Measurements from ENCODE around the gene MRPS27.

DNA sequence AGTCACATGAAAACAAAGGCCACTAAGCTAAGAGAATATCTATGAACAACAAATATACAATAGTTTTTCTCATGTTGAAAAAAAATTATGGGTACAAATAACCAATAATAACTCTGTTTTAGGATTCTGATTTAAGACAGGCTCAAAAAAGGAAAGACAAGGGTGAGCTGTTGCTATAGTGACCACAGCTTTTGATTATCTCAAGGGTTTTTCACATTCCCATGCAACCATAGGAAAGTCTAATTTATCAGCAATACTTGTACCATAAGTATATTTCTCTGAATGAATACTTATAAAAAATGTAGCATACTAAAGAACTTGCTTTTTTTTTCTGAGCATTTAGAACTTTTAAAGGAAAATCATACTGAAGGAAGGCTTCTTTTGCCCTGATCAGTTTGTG is 68.0 kb downstream of the MRPS27 start:
- TF ChIP-seq EZH2 (IDR thresholded peaks at IDR 0.05; ENCODE audit: insufficient read depth, poor library complexity, severe bottlenecking): no peak
- no peak for TF ChIP-seq EZH2phosphoT487 (IDR thresholded peaks at IDR 0.05; ENCODE audit: insufficient read depth, low read depth)

Measured in GM23248 (cell line).